Measurements from ENCODE around the gene PLXNA4. TPM values are rescaled to one million over a fixed set of nuclear protein-coding genes. Genes with fewer than 3 reads are reported as not detected.

PLXNA4 gene
- total RNA-seq, 2 donors from 2014 or later: 1.4 to 2.3 TPM

- H3K4me3 Mint-ChIP-seq: no peak overlapping the region
- H3K36me3 Mint-ChIP-seq (ENCODE audit: low read depth): no peaks in the 10 kb centered on the region
- peaks cover 4% of the 10 kb centered on the region for H3K4me1 Mint-ChIP-seq
- ATAC-seq (replicated peaks): no peak
- peaks cover 4% of the 10 kb centered on the region for H3K27me3 Mint-ChIP-seq
- H3K27ac Mint-ChIP-seq: no peak overlapping the region
- peaks cover 6% of the 10 kb centered on the region for H3K9me3 Mint-ChIP-seq
Measured at GRCh38 chr7:132420527-132420926, 155.7 kb downstream of the PLXNA4 start.

- Mint-ChIP-seq H3K4me1 (peaks cover 4% of the 10 kb centered on the region), H3K36me3 (ENCODE audit: low read depth) (no peaks in the 10 kb centered on the region), H3K9me3 (peaks cover 6% of the 10 kb centered on the region), H3K27me3 (peaks cover 4% of the 10 kb centered on the region), H3K4me3 (no peak overlapping the region), H3K27ac (no peak overlapping the region)
- ATAC-seq (replicated peaks): no peak
Measured at GRCh38 chr7:132419542-132419941, 156.7 kb downstream of the PLXNA4 start.

- Mint-ChIP-seq H3K36me3 (ENCODE audit: low read depth) (no peaks in the 10 kb centered on the region), H3K27me3 (peaks cover 4% of the 10 kb centered on the region), H3K9me3 (peaks cover 6% of the 10 kb centered on the region), H3K4me3 (no peak overlapping the region), H3K4me1 (peaks cover 4% of the 10 kb centered on the region), H3K27ac (no peak overlapping the region)
- no peak for ATAC-seq (replicated peaks)
Measured at GRCh38 chr7:132418840-132419239, 157.4 kb downstream of the PLXNA4 start.

- Mint-ChIP-seq H3K4me1 (peaks cover 4% of the 10 kb centered on the region), H3K27ac (no peak overlapping the region), H3K36me3 (ENCODE audit: low read depth) (no peaks in the 10 kb centered on the region), H3K27me3 (peaks cover 4% of the 10 kb centered on the region), H3K9me3 (peaks cover 6% of the 10 kb centered on the region), H3K4me3 (no peak overlapping the region)
- ATAC-seq (replicated peaks): no peak
Measured at GRCh38 chr7:132417103-132417906, 159.0 kb downstream of the PLXNA4 start.

GRCh38 chr7:132416395-132416794, 159.9 kb downstream of the PLXNA4 start:
- Mint-ChIP-seq H3K27me3 (peaks cover 4% of the 10 kb centered on the region), H3K36me3 (ENCODE audit: low read depth) (no peaks in the 10 kb centered on the region), H3K4me1 (peaks cover 4% of the 10 kb centered on the region), H3K9me3 (peaks cover 6% of the 10 kb centered on the region), H3K4me3 (no peak overlapping the region), H3K27ac (no peak overlapping the region)
- no peak for ATAC-seq (replicated peaks)

GRCh38 chr7:132415259-132415658, 161.0 kb downstream of the PLXNA4 start:
- H3K27ac Mint-ChIP-seq: no peak overlapping the region
- no peak overlapping the region for H3K4me3 Mint-ChIP-seq
- H3K27me3 Mint-ChIP-seq: no peaks in the 10 kb centered on the region
- H3K9me3 Mint-ChIP-seq: no peaks in the 10 kb centered on the region
- H3K4me1 Mint-ChIP-seq: no peaks in the 10 kb centered on the region
- H3K36me3 Mint-ChIP-seq (ENCODE audit: low read depth): no peaks in the 10 kb centered on the region
- ATAC-seq (replicated peaks): no peak

GRCh38 chr7:132414857-132415256, 161.4 kb downstream of the PLXNA4 start:
- Mint-ChIP-seq H3K9me3 (no peaks in the 10 kb centered on the region), H3K36me3 (ENCODE audit: low read depth) (no peaks in the 10 kb centered on the region), H3K4me3 (no peak overlapping the region), H3K27me3 (no peaks in the 10 kb centered on the region), H3K27ac (no peak overlapping the region), H3K4me1 (no peaks in the 10 kb centered on the region)
- ATAC-seq (replicated peaks): no peak

- Mint-ChIP-seq H3K9me3 (no peaks in the 10 kb centered on the region), H3K27me3 (no peaks in the 10 kb centered on the region), H3K36me3 (ENCODE audit: low read depth) (no peaks in the 10 kb centered on the region), H3K4me1 (no peaks in the 10 kb centered on the region), H3K27ac (no peak overlapping the region), H3K4me3 (no peak overlapping the region)
- no peak for ATAC-seq (replicated peaks)
Measured at GRCh38 chr7:132412435-132412834, 163.8 kb downstream of the PLXNA4 start.

GRCh38 chr7:132410861-132411541, 165.3 kb downstream of the PLXNA4 start:
- Mint-ChIP-seq H3K27me3 (no peaks in the 10 kb centered on the region), H3K9me3 (no peaks in the 10 kb centered on the region), H3K4me3 (no peak overlapping the region), H3K27ac (no peak overlapping the region), H3K36me3 (ENCODE audit: low read depth) (no peaks in the 10 kb centered on the region), H3K4me1 (no peaks in the 10 kb centered on the region)
- ATAC-seq (replicated peaks): no peak

- H3K27ac Mint-ChIP-seq: no peak overlapping the region
- no peaks in the 10 kb centered on the region for H3K9me3 Mint-ChIP-seq
- no peaks in the 10 kb centered on the region for H3K36me3 Mint-ChIP-seq (ENCODE audit: low read depth)
- H3K4me3 Mint-ChIP-seq: no peak overlapping the region
- H3K27me3 Mint-ChIP-seq: no peaks in the 10 kb centered on the region
- H3K4me1 Mint-ChIP-seq: no peaks in the 10 kb centered on the region
- ATAC-seq (replicated peaks): no peak
Measured at GRCh38 chr7:132410385-132410784, 165.9 kb downstream of the PLXNA4 start.

- no peak for ATAC-seq (replicated peaks)
- Mint-ChIP-seq H3K27me3 (no peaks in the 10 kb centered on the region), H3K36me3 (ENCODE audit: low read depth) (no peaks in the 10 kb centered on the region), H3K9me3 (no peaks in the 10 kb centered on the region), H3K4me1 (no peaks in the 10 kb centered on the region), H3K4me3 (no peak overlapping the region), H3K27ac (no peak overlapping the region)
Measured at GRCh38 chr7:132407764-132408163, 168.5 kb downstream of the PLXNA4 start.

- H3K36me3 Mint-ChIP-seq (ENCODE audit: low read depth): no peaks in the 10 kb centered on the region
- ATAC-seq (replicated peaks): no peak
- no peaks in the 10 kb centered on the region for H3K27me3 Mint-ChIP-seq
- no peak overlapping the region for H3K27ac Mint-ChIP-seq
- H3K4me3 Mint-ChIP-seq: no peak overlapping the region
- H3K4me1 Mint-ChIP-seq: no peaks in the 10 kb centered on the region
- no peaks in the 10 kb centered on the region for H3K9me3 Mint-ChIP-seq
Measured at GRCh38 chr7:132406039-132406438, 170.2 kb downstream of the PLXNA4 start.

GRCh38 chr7:132404261-132404660, 172.0 kb downstream of the PLXNA4 start:
- Mint-ChIP-seq H3K9me3 (no peaks in the 10 kb centered on the region), H3K4me3 (no peak overlapping the region), H3K36me3 (ENCODE audit: low read depth) (no peaks in the 10 kb centered on the region), H3K27ac (no peak overlapping the region), H3K4me1 (no peaks in the 10 kb centered on the region), H3K27me3 (no peaks in the 10 kb centered on the region)
- peak; percentile 9 for ATAC-seq (replicated peaks)

GRCh38 chr7:132403465-132404110, 172.7 kb downstream of the PLXNA4 start:
- no peak overlapping the region for H3K4me3 Mint-ChIP-seq
- no peaks in the 10 kb centered on the region for H3K4me1 Mint-ChIP-seq
- H3K27ac Mint-ChIP-seq: no peak overlapping the region
- no peaks in the 10 kb centered on the region for H3K27me3 Mint-ChIP-seq
- no peaks in the 10 kb centered on the region for H3K9me3 Mint-ChIP-seq
- no peaks in the 10 kb centered on the region for H3K36me3 Mint-ChIP-seq (ENCODE audit: low read depth)
- no peak for ATAC-seq (replicated peaks)

- ATAC-seq (replicated peaks): no peak
- H3K4me1 Mint-ChIP-seq: no peaks in the 10 kb centered on the region
- H3K4me3 Mint-ChIP-seq: no peak overlapping the region
Measured at GRCh38 chr7:132402751-132403245, 173.5 kb downstream of the PLXNA4 start.

More at GRCh38 chr7:132402751-132403245, 173.5 kb downstream of the PLXNA4 start:
- Mint-ChIP-seq H3K27me3 (no peaks in the 10 kb centered on the region), H3K27ac (no peak overlapping the region), H3K36me3 (ENCODE audit: low read depth) (no peaks in the 10 kb centered on the region), H3K9me3 (no peaks in the 10 kb centered on the region)

Data from activated T-helper 17 cell treated with anti-CD3 and anti-CD28 coated beads, Interleukin-2, amount 50 U/mL, for 72 hours (primary cell).